Stimulated activated naive CD8-positive, alpha-beta T cell treated with anti-CD3 and anti-CD28 coated beads, Interleukin-15, amount 100 ng/mL, for 72 hours (primary cell): ENCODE results near the gene CYSRT1.
"Not testable (repeated sequence)": the region's sequence is repeated elsewhere in the genome, so short reads cannot be mapped to it uniquely, and the experiment has no call there.

Experiments used
- ATAC-seq: fragments of 150-1000 bp; cut with Tn5 transposase; 2 replicates; pipeline ENCODE4 v1.10.0; 2021; ENCODE audit warnings: mild to moderate bottlenecking, moderate library complexity
- DNase-seq, 2 donors: peaks; one replicate each; pipeline ENCODE4 v3.0.0; 2021 to 2022
- H3K27ac Mint-ChIP-seq, 2 donors: one replicate each; pipeline ENCODE4 v1.8.0; 2022; ENCODE audit warnings: mild to moderate bottlenecking in 2 of 2, mixed read lengths in 2 of 2, moderate library complexity in 2 of 2
- H3K27me3 Mint-ChIP-seq: one replicate; pipeline ENCODE4 v1.8.0; 2022; ENCODE audit warnings: mixed read lengths
- H3K4me1 Mint-ChIP-seq: one replicate; pipeline ENCODE4 v1.8.0; 2022; ENCODE audit warnings: mild to moderate bottlenecking, mixed read lengths
- H3K4me3 Mint-ChIP-seq, 2 donors: one replicate each; pipeline ENCODE4 v1.8.0; 2022; ENCODE audit warnings: mild to moderate bottlenecking in 2 of 2, mixed read lengths in 2 of 2, moderate library complexity in 1 of 2
- H3K9me3 Mint-ChIP-seq, 2 donors: one replicate each; pipeline ENCODE4 v1.8.0; 2022; ENCODE audit warnings: mixed read lengths in 2 of 2

The CYSRT1 gene

GRCh38 chr9:137235424-137236237 lies 10.7 kb downstream of the CYSRT1 start:
- H3K27ac Mint-ChIP-seq, result no peak overlapping the region
- DNase-seq (no peak), ATAC-seq (no peak)
- peaks cover 34% of the 10 kb centered on the region for H3K27me3 Mint-ChIP-seq
- peaks cover 46% of the 10 kb centered on the region for H3K4me1 Mint-ChIP-seq
- no peak overlapping the region for H3K4me3 Mint-ChIP-seq
- no peaks in the 10 kb centered on the region for H3K9me3 Mint-ChIP-seq

GRCh38 chr9:137236238-137236935 lies 11.4 kb downstream of the CYSRT1 start:
- ATAC-seq (peak; percentile 43), DNase-seq (peak; percentile 90 to 91)
- Mint-ChIP-seq H3K4me1 (peaks cover 52% of the 10 kb centered on the region), H3K27me3 (peaks cover 28% of the 10 kb centered on the region), H3K4me3 (peak overlapping the region; percentile 46 to 59), H3K27ac (no peak overlapping the region), H3K9me3 (no peaks in the 10 kb centered on the region)

- H3K9me3 Mint-ChIP-seq, result no peaks in the 10 kb centered on the region
- ATAC-seq (no peak), DNase-seq (no peak)
- H3K27me3 Mint-ChIP-seq, result peaks cover 22% of the 10 kb centered on the region
- H3K27ac Mint-ChIP-seq, result no peak overlapping the region
- peak overlapping the region; percentile 46 to 59 for H3K4me3 Mint-ChIP-seq
- peaks cover 53% of the 10 kb centered on the region for H3K4me1 Mint-ChIP-seq
These were observed 12.0 kb downstream of the CYSRT1 start for GRCh38 chr9:137236936-137237421.

GRCh38 chr9:137237759-137238726 lies 13.1 kb downstream of the CYSRT1 start:
- DNase-seq (no peak), ATAC-seq (no peak)
- H3K27ac Mint-ChIP-seq, result no peak overlapping the region
- H3K4me3 Mint-ChIP-seq, result peak overlapping the region; percentile 15 to 18
- peaks cover 64% of the 10 kb centered on the region for H3K4me1 Mint-ChIP-seq
- peaks cover 16% of the 10 kb centered on the region for H3K27me3 Mint-ChIP-seq
- H3K9me3 Mint-ChIP-seq, result no peaks in the 10 kb centered on the region

- H3K27me3 Mint-ChIP-seq, H3K9me3 Mint-ChIP-seq, ATAC-seq, DNase-seq: not testable (repeated sequence)
- peaks cover 78% of the 10 kb centered on the region for H3K4me1 Mint-ChIP-seq
- H3K4me3 Mint-ChIP-seq, result peak overlapping the region; percentile 77 to 83
- H3K27ac Mint-ChIP-seq, result peak overlapping the region; percentile 34 to 69
These were observed 14.7 kb downstream of the CYSRT1 start for GRCh38 chr9:137239541-137240200.

- H3K9me3 Mint-ChIP-seq, result no peaks in the 10 kb centered on the region
- ATAC-seq (peak; percentile 42), DNase-seq (peak in 1 of 2 donors; percentile 80)
- H3K27ac Mint-ChIP-seq, result no peak overlapping the region
- peak overlapping the region; percentile 83 to 96 for H3K4me3 Mint-ChIP-seq
- H3K4me1 Mint-ChIP-seq, result peaks cover 71% of the 10 kb centered on the region
- peaks cover 3% of the 10 kb centered on the region for H3K27me3 Mint-ChIP-seq
These were observed 15.4 kb downstream of the CYSRT1 start for GRCh38 chr9:137240318-137240840.

GRCh38 chr9:137240841-137241489 lies 16.0 kb downstream of the CYSRT1 start, which contains the start of gene TUBB4B:
TUBB4B (plus strand) TSS chr9:137241287; CDS start chr9:137241361, 74 bp downstream.
- Mint-ChIP-seq H3K27ac (peak within 1 kb of the TSS; percentile 97 to 100), H3K4me1 (peaks cover 69% of the 10 kb centered on the region), H3K9me3 (no peaks in the 10 kb centered on the region), H3K27me3 (no peaks in the 10 kb centered on the region), H3K4me3 (peak within 1 kb of the TSS; percentile 91 to 96)
- ATAC-seq (peak; percentile 81), DNase-seq (peak; percentile 98 to 99)

GRCh38 chr9:137241490-137242268 lies 16.7 kb downstream of the CYSRT1 start:
- no peaks in the 10 kb centered on the region for H3K27me3 Mint-ChIP-seq
- H3K4me3 Mint-ChIP-seq, result peak overlapping the region; percentile 91 to 96
- no peaks in the 10 kb centered on the region for H3K9me3 Mint-ChIP-seq
- DNase-seq (peak; percentile 60 to 66), ATAC-seq (peak; percentile 30)
- peak overlapping the region in 1 of 2 donors; percentile 94 for H3K27ac Mint-ChIP-seq
- H3K4me1 Mint-ChIP-seq, result peaks cover 63% of the 10 kb centered on the region

- no peak for ATAC-seq
These were observed 17.6 kb downstream of the CYSRT1 start for GRCh38 chr9:137242269-137243203.

GRCh38 chr9:137243266-137243625 lies 18.3 kb downstream of the CYSRT1 start:
- H3K9me3 Mint-ChIP-seq, result not testable (repeated sequence)
- H3K27ac Mint-ChIP-seq, result peak overlapping the region in 1 of 2 donors; percentile 94

More at GRCh38 chr9:137242269-137243203, 17.6 kb downstream of the CYSRT1 start:
- Mint-ChIP-seq H3K27me3 (no peaks in the 10 kb centered on the region), H3K27ac (peak overlapping the region; percentile 78 to 94), H3K4me1 (peaks cover 54% of the 10 kb centered on the region), H3K4me3 (peak overlapping the region; percentile 81 to 82), H3K9me3 (no peaks in the 10 kb centered on the region)
- DNase-seq, result no peak

GRCh38 chr9:137243626-137244485 lies 18.9 kb downstream of the CYSRT1 start:
- ATAC-seq (no peak), DNase-seq (no peak)
- Mint-ChIP-seq H3K4me3 (peak overlapping the region in 1 of 2 donors; percentile 39), H3K4me1 (peaks cover 41% of the 10 kb centered on the region), H3K9me3 (no peaks in the 10 kb centered on the region), H3K27me3 (no peaks in the 10 kb centered on the region), H3K27ac (peak overlapping the region; percentile 19 to 94)

More at GRCh38 chr9:137243266-137243625, 18.3 kb downstream of the CYSRT1 start:
- peak overlapping the region in 1 of 2 donors; percentile 81 for H3K4me3 Mint-ChIP-seq
- H3K4me1 Mint-ChIP-seq, result peaks cover 47% of the 10 kb centered on the region
- ATAC-seq, H3K27me3 Mint-ChIP-seq, DNase-seq: not testable (repeated sequence)
